Neuron (in vitro differentiated cells): Measurements from ENCODE around the gene LENEP.

Source experiments
- H2AFZ ChIP-seq: one replicate; pipeline ENCODE4 v1.6.1; 2013; ENCODE audit warnings: low read depth, mild to moderate bottlenecking, inconsistent platforms, low read length, moderate library complexity
- H3K27me3 ChIP-seq: one replicate; pipeline ENCODE4 v1.6.1; 2013; ENCODE audit warnings: low read length; ENCODE audit not compliant: insufficient read depth
- H3K36me3 ChIP-seq: one replicate; pipeline ENCODE4 v1.6.1; 2013; ENCODE audit warnings: low read length; ENCODE audit not compliant: insufficient read depth
- H3K4me1 ChIP-seq: one replicate; pipeline ENCODE4 v1.6.1; 2013; ENCODE audit warnings: low read length; ENCODE audit not compliant: insufficient read depth
- H3K4me3 ChIP-seq: 2 replicates; pipeline ENCODE4 v1.5.1; 2013; ENCODE audit warnings: mild to moderate bottlenecking, low read length, moderate library complexity
- H3K9me3 ChIP-seq: one replicate; pipeline ENCODE4 v1.6.1; 2013; ENCODE audit warnings: low read length

Gene LENEP

GRCh38 chr1:155017946-155018316, 24.5 kb downstream of the LENEP start:
- no peak overlapping the region for H3K4me3 ChIP-seq

GRCh38 chr1:155018617-155019348, 25.4 kb downstream of the LENEP start:
- no peaks in the 10 kb centered on the region for H3K9me3 ChIP-seq
- no peak overlapping the region for H2AFZ ChIP-seq
- no peak overlapping the region for H3K4me3 ChIP-seq
- peaks cover 5% of the 10 kb centered on the region for H3K36me3 ChIP-seq
- peaks cover 23% of the 10 kb centered on the region for H3K4me1 ChIP-seq
- H3K27me3 ChIP-seq = no peaks in the 10 kb centered on the region

More at GRCh38 chr1:155017946-155018316, 24.5 kb downstream of the LENEP start:
- H3K27me3 ChIP-seq = no peaks in the 10 kb centered on the region
- peaks cover 23% of the 10 kb centered on the region for H3K4me1 ChIP-seq
- H3K9me3 ChIP-seq = no peaks in the 10 kb centered on the region
- H3K36me3 ChIP-seq = peaks cover 5% of the 10 kb centered on the region
- no peak overlapping the region for H2AFZ ChIP-seq

- H3K36me3 ChIP-seq = peaks cover 5% of the 10 kb centered on the region
- H2AFZ ChIP-seq = no peak overlapping the region
- no peak overlapping the region for H3K4me3 ChIP-seq
- no peaks in the 10 kb centered on the region for H3K9me3 ChIP-seq
- peaks cover 23% of the 10 kb centered on the region for H3K4me1 ChIP-seq
- no peaks in the 10 kb centered on the region for H3K27me3 ChIP-seq
Observed at GRCh38 chr1:155019377-155020245, 26.2 kb downstream of the LENEP start.

GRCh38 chr1:155022136-155022926, 28.9 kb downstream of the LENEP start:
- Histone ChIP-seq H3K27me3 (no peaks in the 10 kb centered on the region), H2AFZ (no peak overlapping the region), H3K4me1 (peaks cover 23% of the 10 kb centered on the region), H3K36me3 (no peaks in the 10 kb centered on the region), H3K4me3 (no peak overlapping the region), H3K9me3 (no peaks in the 10 kb centered on the region)

GRCh38 chr1:155022927-155023236, 29.5 kb downstream of the LENEP start:
- H2AFZ ChIP-seq = no peak overlapping the region
- H3K4me1 ChIP-seq = peaks cover 20% of the 10 kb centered on the region
- no peaks in the 10 kb centered on the region for H3K9me3 ChIP-seq
- no peaks in the 10 kb centered on the region for H3K27me3 ChIP-seq
- no peak overlapping the region for H3K4me3 ChIP-seq
- no peaks in the 10 kb centered on the region for H3K36me3 ChIP-seq

GRCh38 chr1:155023627-155024026, 30.2 kb downstream of the LENEP start:
- Histone ChIP-seq H3K4me1 (peaks cover 14% of the 10 kb centered on the region), H3K27me3 (no peaks in the 10 kb centered on the region), H3K9me3 (no peaks in the 10 kb centered on the region), H2AFZ (no peak overlapping the region), H3K4me3 (no peak overlapping the region), H3K36me3 (no peaks in the 10 kb centered on the region)

GRCh38 chr1:155024315-155024714, 30.9 kb downstream of the LENEP start:
- no peaks in the 10 kb centered on the region for H3K36me3 ChIP-seq
- no peaks in the 10 kb centered on the region for H3K27me3 ChIP-seq
- no peaks in the 10 kb centered on the region for H3K9me3 ChIP-seq
- peaks cover 7% of the 10 kb centered on the region for H3K4me1 ChIP-seq
- H2AFZ ChIP-seq = no peak overlapping the region
- H3K4me3 ChIP-seq = no peak overlapping the region

GRCh38 chr1:155026154-155026553, 32.8 kb downstream of the LENEP start:
- no peaks in the 10 kb centered on the region for H3K9me3 ChIP-seq
- no peak overlapping the region for H3K4me3 ChIP-seq
- no peak overlapping the region for H2AFZ ChIP-seq
- no peaks in the 10 kb centered on the region for H3K4me1 ChIP-seq
- H3K36me3 ChIP-seq = no peaks in the 10 kb centered on the region
- H3K27me3 ChIP-seq = no peaks in the 10 kb centered on the region

GRCh38 chr1:155026588-155026987, 33.2 kb downstream of the LENEP start:
- Histone ChIP-seq H3K4me3 (no peak overlapping the region), H3K36me3 (no peaks in the 10 kb centered on the region), H3K27me3 (no peaks in the 10 kb centered on the region), H3K9me3 (no peaks in the 10 kb centered on the region), H3K4me1 (no peaks in the 10 kb centered on the region), H2AFZ (no peak overlapping the region)

- H2AFZ ChIP-seq = no peak overlapping the region
- no peaks in the 10 kb centered on the region for H3K4me1 ChIP-seq
Observed at GRCh38 chr1:155029513-155030242, 36.3 kb downstream of the LENEP start.

GRCh38 chr1:155030243-155030795, 36.9 kb downstream of the LENEP start:
- Histone ChIP-seq H3K27me3 (no peaks in the 10 kb centered on the region), H2AFZ (no peak overlapping the region), H3K36me3 (no peaks in the 10 kb centered on the region), H3K4me3 (no peak overlapping the region), H3K9me3 (no peaks in the 10 kb centered on the region), H3K4me1 (no peaks in the 10 kb centered on the region)

More at GRCh38 chr1:155029513-155030242, 36.3 kb downstream of the LENEP start:
- Histone ChIP-seq H3K9me3 (no peaks in the 10 kb centered on the region), H3K27me3 (no peaks in the 10 kb centered on the region), H3K4me3 (no peak overlapping the region), H3K36me3 (no peaks in the 10 kb centered on the region)

- no peaks in the 10 kb centered on the region for H3K36me3 ChIP-seq
- H3K4me3 ChIP-seq = no peak overlapping the region
- H3K27me3 ChIP-seq = no peaks in the 10 kb centered on the region
- no peaks in the 10 kb centered on the region for H3K9me3 ChIP-seq
- no peak overlapping the region for H2AFZ ChIP-seq
- no peaks in the 10 kb centered on the region for H3K4me1 ChIP-seq
Observed at GRCh38 chr1:155030899-155031298, 37.5 kb downstream of the LENEP start.
